ENCODE measurements around the gene TEDC1.

GRCh38 chr14:105494606-105494929 is 3.5 kb downstream of the TEDC1 start:
- TF ChIP-seq EZH2 (optimal IDR thresholded peaks at IDR 0.05; ENCODE audit: low read depth, low read length) (no peak), CTCF (IDR thresholded peaks at IDR 0.05; ENCODE audit: low read length) (no peak), EZH2phosphoT487 (IDR thresholded peaks at IDR 0.05; ENCODE audit: low read length) (no peak)
